Epithelial cell of prostate (primary cell): ENCODE measurements around the gene UCHL1.
"Not testable (repeated sequence)": the region's sequence is repeated elsewhere in the genome, so short reads cannot be mapped to it uniquely, and the experiment has no call there.

ENCODE experiments used
- DNase-seq: peaks from one replicate; pipeline ENCODE4 v3.0.0-alpha.2; 2011; ENCODE audit warnings: low read depth, low spot score
- H3K27ac ChIP-seq: fragments of 450-650 bp; 2 replicates; pipeline ENCODE4 v1.5.1; 2017; ENCODE audit warnings: mild to moderate bottlenecking

UCHL1 gene

GRCh38 chr4:41232856-41233255 is 23.9 kb upstream of the UCHL1 start:
- no peak for DNase-seq
- no peak overlapping the region for H3K27ac ChIP-seq

- H3K27ac ChIP-seq = no peak overlapping the region
- DNase-seq = no peak
Observed at GRCh38 chr4:41236032-41236431, 20.7 kb upstream of the UCHL1 start.

GRCh38 chr4:41236508-41236907 is 20.2 kb upstream of the UCHL1 start:
- no peak for DNase-seq
- no peak overlapping the region for H3K27ac ChIP-seq

GRCh38 chr4:41241919-41242318 is 14.8 kb upstream of the UCHL1 start:
- H3K27ac ChIP-seq = no peak overlapping the region
- DNase-seq = no peak

- no peak overlapping the region for H3K27ac ChIP-seq
- no peak for DNase-seq
Observed at GRCh38 chr4:41245983-41246382, 10.7 kb upstream of the UCHL1 start.

DNA sequence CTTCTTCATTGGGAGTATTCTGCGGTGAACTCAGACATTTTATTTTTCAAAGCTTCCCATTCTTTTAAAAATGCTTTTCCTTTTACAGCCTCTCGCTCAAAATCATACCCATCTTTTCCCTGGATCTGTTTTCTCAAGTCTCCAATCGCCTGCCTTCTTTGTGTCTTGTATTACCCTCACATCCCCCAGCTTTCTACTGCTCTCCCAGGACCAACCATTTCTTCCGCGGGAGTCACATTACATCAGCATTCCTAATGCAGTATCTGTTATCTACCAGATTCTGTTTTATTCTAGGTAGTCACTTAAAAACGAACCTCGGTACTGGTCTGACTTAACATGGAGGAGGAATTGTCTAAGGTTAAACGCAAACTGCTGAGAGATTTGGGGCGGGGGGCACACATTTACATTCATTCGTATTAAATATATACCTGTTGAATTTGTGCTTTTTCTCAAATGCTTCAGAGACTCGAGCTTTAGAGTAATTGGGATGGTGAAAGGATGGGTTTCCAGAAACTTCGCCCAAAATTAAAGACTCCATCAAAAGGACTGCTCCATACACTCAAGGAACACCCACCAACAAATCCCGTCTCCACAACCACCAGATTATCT is 493 bp upstream of the UCHL1 start:
- no peak overlapping the region for H3K27ac ChIP-seq
- DNase-seq = no peak

- no peak overlapping the region for H3K27ac ChIP-seq
- DNase-seq = no peak
Observed at GRCh38 chr4:41257257-41257901, 651 bp downstream of the UCHL1 start.

GRCh38 chr4:41257906-41258305 is 1.2 kb downstream of the UCHL1 start:
- DNase-seq = no peak
- no peak overlapping the region for H3K27ac ChIP-seq

DNA sequence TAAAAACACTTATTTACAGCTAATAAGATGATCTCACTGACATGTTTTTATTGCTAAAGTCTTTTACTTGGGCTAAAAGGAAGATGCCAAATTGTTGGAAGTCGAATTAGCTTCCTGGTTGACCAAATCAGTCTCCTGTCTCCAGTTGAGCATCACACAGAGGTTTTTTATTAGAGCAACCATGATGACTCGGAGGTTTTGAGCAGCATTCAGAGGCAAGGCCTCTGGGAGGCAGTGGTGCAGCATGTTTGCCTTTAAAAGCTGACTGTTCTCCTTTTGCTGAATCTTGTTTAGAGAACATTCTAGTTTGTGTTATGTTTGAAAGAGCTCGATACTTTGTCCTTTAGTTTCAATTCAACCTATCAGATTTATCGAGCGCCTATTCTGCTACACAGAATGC is 2.1 kb downstream of the UCHL1 start:
- DNase-seq = peak; percentile 31

DNA sequence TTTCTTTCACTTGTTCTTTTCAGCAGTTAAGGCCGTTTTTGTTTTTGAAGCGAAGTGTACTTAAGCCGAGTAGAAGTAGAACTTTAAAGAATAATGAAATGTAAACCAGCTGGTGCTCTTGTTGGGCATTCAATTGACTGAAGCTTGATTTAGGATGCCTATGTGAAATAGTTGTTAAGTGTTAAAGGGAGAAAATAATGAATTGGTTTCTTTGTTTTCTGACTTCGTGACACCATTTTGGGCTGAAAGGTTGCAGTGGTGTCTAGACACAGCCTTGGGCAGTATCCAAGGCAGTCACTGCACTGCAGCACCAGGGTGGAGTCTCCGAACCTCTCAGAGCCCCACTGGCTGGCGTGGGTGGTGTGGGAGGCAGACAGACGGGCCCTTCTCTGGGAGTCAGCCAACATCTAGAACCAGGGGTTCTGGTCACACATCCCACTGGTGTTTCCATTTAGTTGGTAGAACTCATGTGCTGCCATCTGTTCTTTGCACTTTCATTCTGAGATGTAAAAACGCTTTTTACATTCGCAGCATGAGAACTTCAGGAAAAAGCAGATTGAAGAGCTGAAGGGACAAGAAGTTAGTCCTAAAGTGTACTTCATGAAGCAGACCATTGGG is 3.5 kb downstream of the UCHL1 start:
- no peak for DNase-seq
- H3K27ac ChIP-seq = no peak overlapping the region

More for the DNA sequence above, 2.1 kb downstream of the UCHL1 start:
- no peak overlapping the region for H3K27ac ChIP-seq

DNA sequence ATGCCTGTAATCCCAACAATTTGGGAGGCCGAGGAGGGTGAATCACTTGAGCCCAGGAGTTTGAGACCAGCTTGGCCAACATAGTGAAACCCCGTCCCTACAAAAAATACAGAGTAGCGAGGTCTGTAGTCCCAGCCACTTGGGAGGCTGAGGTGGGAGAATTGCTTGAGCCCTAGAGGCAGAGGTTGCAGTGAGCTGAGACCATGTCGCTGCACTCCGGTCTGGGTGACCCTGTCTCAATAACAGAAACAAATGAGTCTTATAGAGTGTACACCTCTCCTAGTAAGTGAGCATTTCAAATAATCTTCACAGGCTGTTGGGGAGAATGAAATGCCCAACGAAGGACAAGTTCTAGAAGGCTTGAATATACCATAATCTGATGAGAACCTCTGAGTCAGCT is 5.5 kb downstream of the UCHL1 start:
- no peak overlapping the region for H3K27ac ChIP-seq
- no peak for DNase-seq

DNA sequence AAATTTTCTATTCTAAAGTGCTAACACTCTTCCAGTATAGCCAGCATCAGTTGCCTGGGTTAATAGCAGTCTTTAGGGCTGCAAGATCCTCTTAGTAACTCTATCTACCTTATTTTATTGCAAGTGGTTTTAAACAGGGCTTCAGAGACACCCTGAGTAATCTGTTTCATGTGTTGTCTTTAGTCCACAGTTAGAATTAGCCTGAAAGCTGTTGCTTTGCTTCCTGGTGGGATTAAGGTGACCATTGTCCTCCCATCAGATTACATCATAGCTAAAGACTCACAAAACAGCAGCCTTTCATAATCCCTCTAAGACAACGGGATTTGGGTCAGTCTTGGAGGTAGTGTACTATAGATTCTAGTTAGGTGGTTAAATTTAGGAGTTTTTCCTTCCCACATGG is 7.5 kb downstream of the UCHL1 start:
- H3K27ac ChIP-seq = no peak overlapping the region
- no peak for DNase-seq

- DNase-seq = no peak
- H3K27ac ChIP-seq = no peak overlapping the region
Observed at GRCh38 chr4:41267997-41268396, 11.3 kb downstream of the UCHL1 start.

- no peak overlapping the region for H3K27ac ChIP-seq
Observed at GRCh38 chr4:41268721-41269517, 12.2 kb downstream of the UCHL1 start.

DNA sequence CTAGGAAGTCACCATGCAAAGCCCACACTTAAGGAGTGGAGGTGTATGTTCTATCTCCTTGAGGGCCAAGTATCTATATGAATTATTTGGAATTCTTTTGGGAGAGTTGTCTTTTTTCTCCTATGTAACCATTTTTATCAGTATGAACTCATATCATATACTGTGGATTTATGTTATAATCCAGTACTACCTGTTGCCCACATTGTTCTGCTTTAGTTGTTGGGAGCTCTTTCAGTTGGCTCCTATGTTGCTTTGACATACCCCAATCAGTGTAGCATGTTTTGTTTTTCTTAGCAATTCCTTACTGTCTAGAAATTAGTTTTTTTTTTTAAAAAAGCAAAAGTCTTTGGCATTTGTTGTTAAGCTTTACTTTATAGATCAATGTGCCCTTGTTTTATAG is 13.0 kb downstream of the UCHL1 start:
- DNase-seq = no peak
- no peak overlapping the region for H3K27ac ChIP-seq

More at GRCh38 chr4:41268721-41269517, 12.2 kb downstream of the UCHL1 start:
- DNase-seq = no peak

DNA sequence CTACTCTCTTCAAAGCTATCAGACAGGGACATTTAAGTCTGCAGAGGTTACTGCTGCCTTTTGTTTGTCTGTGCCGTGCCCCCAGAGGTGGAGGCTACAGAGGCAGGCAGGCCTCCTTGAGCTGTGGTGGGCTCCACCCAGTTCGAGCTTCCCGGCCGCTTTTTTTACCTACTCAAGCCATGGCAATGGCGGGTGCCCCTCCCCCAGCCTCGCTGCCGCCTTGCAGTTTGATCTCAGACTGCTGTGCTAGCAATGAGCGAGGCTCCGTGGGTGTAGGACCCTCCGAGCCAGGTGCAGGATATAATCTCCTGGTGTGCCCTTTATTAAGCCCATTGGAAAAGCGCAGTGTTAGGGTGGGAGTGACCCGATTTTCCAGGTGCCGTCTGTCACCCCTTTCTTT is 19.2 kb downstream of the UCHL1 start:
- DNase-seq, H3K27ac ChIP-seq: not testable (repeated sequence)

GRCh38 chr4:41280010-41280409 is 23.3 kb downstream of the UCHL1 start:
- no peak overlapping the region for H3K27ac ChIP-seq
- no peak for DNase-seq

DNA sequence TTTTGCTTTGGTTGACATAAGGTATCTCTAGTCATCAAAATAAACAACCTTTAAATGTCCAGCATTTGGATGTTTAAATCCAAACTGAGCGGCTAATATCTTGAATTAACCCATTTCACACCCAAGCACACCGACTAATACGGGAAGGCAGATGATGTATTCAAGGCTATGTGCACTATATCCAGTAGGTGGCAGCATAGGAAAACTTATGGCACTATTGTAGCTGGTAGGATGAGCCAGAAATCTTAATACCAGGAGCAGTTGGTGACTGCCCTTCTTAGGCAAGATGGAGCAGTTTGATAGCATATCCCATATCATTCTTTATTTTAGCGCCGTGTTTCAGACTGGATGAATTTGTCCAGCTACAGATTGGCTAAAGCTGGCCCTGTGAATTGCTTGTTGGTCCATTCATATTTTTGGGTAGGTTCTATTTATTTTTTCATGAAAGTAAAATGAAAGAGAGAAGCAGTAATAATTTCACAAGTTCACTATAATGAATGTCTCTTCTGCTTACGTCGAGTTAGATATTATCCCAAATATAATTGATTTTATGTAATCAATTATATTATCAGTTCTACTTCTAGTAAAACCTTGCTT is 24.4 kb downstream of the UCHL1 start:
- peak; percentile 18 for DNase-seq
- H3K27ac ChIP-seq = no peak overlapping the region

DNA sequence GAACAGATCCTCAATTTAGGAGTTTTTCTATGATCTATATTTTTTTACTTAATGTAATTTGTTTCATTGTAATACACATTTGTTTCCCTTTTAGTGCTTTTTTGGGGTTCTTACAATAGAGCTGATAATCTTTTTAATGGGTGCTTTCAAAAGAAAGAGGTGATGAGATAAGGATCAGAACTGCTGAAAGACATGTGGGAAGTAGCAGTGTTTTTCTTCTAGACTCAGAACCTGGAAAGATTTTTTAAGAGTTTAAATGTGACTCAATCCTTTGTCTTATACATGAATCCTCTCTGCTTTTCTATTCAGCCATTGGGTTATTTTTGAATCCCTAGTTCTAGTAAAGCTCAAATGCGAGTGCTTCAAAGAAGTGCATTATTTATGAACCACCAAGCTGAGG is 25.6 kb downstream of the UCHL1 start:
- no peak for DNase-seq
- no peak overlapping the region for H3K27ac ChIP-seq

DNA sequence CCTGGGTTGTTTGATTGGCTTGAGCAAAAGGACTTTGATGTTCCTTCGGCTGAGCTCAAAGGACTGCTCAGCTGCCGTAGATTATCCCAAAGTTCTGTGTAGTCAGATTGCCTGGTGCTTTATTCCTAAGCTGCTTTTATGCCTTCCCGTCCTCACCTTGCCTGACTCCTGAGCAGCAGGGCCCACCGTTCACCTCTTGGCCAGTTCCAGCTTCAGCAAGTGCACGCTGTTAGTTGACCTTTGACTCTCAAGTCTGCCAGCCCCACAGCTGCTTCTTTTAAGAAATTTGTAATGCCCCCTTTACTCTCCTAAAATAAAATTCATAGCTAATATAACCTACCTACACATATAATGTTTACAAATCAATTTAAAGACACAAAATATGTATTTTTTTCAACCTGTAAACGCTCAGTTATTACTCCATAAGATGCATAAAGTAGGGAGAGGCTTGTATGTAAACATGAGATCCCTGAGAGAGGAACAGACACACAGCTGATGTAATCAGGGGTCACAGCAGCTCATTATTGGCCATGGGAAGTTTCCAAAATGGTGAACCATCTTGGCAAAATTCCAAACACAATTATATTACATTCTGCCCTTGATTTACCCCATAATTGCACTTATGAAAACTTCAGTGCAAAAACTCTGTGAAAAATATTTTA is 28.6 kb downstream of the UCHL1 start:
- no peak overlapping the region for H3K27ac ChIP-seq
- no peak for DNase-seq
